Measurements from ENCODE around the gene NRXN3. TPM values are rescaled to one million over a fixed set of nuclear protein-coding genes. Genes with fewer than 3 reads are reported as not detected.

The NRXN3 gene
- total and polyA plus RNA-seq, 7 donors: 0.06 to 0.74 (median 0.15) TPM

DNA sequence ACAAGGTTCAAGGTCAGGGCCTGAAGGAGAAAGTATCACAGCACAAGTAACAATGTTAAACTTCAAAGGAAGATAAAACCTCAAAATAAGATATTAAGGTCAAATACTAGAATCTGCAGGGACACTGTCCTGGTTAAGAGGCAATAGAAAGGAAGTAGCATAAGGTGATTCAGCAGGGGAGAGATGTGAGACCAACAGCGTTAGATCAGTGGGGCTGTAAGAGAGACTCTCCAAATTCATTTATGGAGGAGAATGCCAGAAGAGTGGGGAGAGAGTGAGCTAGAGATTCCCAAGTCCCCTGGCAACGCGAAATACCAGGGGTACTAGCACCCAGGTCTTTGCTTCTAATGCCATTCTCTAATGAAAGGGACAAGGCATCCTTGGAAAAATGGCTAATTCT lies 1430.2 kb downstream of the NRXN3 start:
- Histone ChIP-seq H3K27ac (no peak overlapping the region), H3K36me3 (ENCODE audit: insufficient read depth in 1 of 2, low read depth in 1 of 2) (no peaks in the 10 kb centered on the region), H3K9me3 (no peaks in the 10 kb centered on the region), H3K4me1 (no peaks in the 10 kb centered on the region), H3K4me3 (no peak overlapping the region), H3K27me3 (ENCODE audit: insufficient read depth in 3 of 3, low read length in 2 of 3) (no peaks in the 10 kb centered on the region)
- DNase-seq: no peak
- TF ChIP-seq, protein P1, sequence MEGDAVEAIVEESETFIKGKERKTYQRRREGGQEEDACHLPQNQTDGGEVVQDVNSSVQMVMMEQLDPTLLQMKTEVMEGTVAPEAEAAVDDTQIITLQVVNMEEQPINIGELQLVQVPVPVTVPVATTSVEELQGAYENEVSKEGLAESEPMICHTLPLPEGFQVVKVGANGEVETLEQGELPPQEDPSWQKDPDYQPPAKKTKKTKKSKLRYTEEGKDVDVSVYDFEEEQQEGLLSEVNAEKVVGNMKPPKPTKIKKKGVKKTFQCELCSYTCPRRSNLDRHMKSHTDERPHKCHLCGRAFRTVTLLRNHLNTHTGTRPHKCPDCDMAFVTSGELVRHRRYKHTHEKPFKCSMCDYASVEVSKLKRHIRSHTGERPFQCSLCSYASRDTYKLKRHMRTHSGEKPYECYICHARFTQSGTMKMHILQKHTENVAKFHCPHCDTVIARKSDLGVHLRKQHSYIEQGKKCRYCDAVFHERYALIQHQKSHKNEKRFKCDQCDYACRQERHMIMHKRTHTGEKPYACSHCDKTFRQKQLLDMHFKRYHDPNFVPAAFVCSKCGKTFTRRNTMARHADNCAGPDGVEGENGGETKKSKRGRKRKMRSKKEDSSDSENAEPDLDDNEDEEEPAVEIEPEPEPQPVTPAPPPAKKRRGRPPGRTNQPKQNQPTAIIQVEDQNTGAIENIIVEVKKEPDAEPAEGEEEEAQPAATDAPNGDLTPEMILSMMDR (IDR thresholded peaks at IDR 0.05): no peak
- 55 to 96% (median 89%) methylated on average over 3 of the region's 3 CpGs for WGBS, 3 donors
- intact Hi-C loops (cut with DNase I): no loop called here
- no peak for ATAC-seq

DNA sequence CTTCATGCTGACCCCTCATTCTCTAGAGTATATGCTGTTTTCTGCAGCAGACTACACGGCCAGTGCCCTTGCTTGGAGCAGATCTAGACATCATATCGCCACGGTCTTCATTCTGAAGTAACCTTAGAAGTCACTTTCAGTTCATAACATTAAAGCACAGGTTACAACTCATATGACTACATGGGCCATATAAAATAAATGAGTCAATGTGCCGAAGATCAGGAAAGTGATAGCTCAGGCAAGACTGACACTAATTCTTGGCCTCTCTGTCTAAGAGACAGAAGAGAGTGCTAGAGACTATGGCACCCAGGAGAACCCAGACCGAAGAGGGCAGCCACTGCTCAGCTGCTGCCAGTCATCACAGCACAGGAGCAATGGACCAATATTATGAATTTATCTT lies 1431.4 kb downstream of the NRXN3 start:
- H3K27me3 ChIP-seq (ENCODE audit: insufficient read depth in 3 of 3, low read length in 2 of 3): no peaks in the 10 kb centered on the region
- 54 to 80% (median 63%) methylated on average over 5 of the region's 5 CpGs for WGBS, 3 donors
- DNase-seq: no peak
- intact Hi-C loops (cut with DNase I): no loop called here
- no peak overlapping the region for H3K4me3 ChIP-seq
- no peak overlapping the region for H3K27ac ChIP-seq
- no peaks in the 10 kb centered on the region for H3K4me1 ChIP-seq
- H3K9me3 ChIP-seq: no peaks in the 10 kb centered on the region
- TF ChIP-seq, protein P1 (IDR thresholded peaks at IDR 0.05): no peak
- no peaks in the 10 kb centered on the region for H3K36me3 ChIP-seq (ENCODE audit: insufficient read depth in 1 of 2, low read depth in 1 of 2)
- ATAC-seq: no peak

DNA sequence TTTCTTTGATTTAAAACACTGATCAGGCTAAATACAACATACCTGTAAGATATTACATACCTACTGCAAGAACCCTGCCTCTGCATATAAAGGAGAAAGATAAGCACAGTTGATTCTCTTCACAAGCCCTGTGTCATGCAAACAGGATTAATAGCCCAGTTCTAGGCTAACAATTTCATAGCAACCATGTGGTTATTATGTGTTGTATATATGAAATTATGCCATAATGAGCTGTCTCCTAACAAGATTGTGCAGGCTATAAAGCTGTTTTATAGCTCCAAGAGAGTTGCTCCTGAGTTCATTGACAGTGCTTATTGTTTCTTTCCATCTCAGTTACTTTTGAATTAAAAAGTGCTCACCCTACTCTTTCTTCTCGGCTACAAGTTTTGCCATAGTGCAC lies 1431.9 kb downstream of the NRXN3 start:
- no peak for DNase-seq
- no peaks in the 10 kb centered on the region for H3K27me3 ChIP-seq (ENCODE audit: insufficient read depth in 3 of 3, low read length in 2 of 3)
- intact Hi-C loops (cut with DNase I): no loop called here
- H3K36me3 ChIP-seq (ENCODE audit: insufficient read depth in 1 of 2, low read depth in 1 of 2): no peaks in the 10 kb centered on the region
- no peak overlapping the region for H3K27ac ChIP-seq
- H3K9me3 ChIP-seq: no peaks in the 10 kb centered on the region
- WGBS, 3 donors: 81 to 95% (median 86%) methylated on average over 1 of the region's 1 CpG
- TF ChIP-seq, protein P1 (IDR thresholded peaks at IDR 0.05): no peak
- H3K4me3 ChIP-seq: no peak overlapping the region
- no peak for ATAC-seq
- H3K4me1 ChIP-seq: no peaks in the 10 kb centered on the region

DNA sequence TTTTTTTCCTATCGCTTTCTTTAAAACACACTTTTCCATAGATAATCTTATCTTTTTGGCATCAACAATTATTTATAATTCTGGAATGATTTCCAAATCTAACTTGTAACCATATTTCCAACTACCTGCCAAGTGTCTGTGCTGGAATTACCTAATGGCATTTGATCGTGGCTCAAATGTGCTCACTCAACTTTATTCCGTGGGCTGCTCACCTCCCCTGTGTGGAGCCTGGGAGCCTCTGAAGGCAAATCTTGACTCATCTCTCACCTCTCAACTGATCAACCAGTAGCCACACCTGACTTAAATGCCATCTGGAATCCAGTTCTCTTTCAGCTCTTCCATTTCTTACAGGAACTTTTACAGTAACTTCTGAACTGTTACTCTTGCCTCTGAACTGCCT lies 1432.6 kb downstream of the NRXN3 start:
- intact Hi-C loops (cut with DNase I): no loop called here
- no peaks in the 10 kb centered on the region for H3K36me3 ChIP-seq (ENCODE audit: insufficient read depth in 1 of 2, low read depth in 1 of 2)
- TF ChIP-seq, protein P1 (IDR thresholded peaks at IDR 0.05): no peak
- no peaks in the 10 kb centered on the region for H3K27me3 ChIP-seq (ENCODE audit: insufficient read depth in 3 of 3, low read length in 2 of 3)
- H3K4me3 ChIP-seq: no peak overlapping the region
- WGBS, 3 donors: 62 to 79% (median 66%) methylated on average over 3 of the region's 3 CpGs
- H3K27ac ChIP-seq: no peak overlapping the region
- no peak for DNase-seq
- no peak for ATAC-seq
- H3K9me3 ChIP-seq: no peaks in the 10 kb centered on the region
- no peaks in the 10 kb centered on the region for H3K4me1 ChIP-seq

DNA sequence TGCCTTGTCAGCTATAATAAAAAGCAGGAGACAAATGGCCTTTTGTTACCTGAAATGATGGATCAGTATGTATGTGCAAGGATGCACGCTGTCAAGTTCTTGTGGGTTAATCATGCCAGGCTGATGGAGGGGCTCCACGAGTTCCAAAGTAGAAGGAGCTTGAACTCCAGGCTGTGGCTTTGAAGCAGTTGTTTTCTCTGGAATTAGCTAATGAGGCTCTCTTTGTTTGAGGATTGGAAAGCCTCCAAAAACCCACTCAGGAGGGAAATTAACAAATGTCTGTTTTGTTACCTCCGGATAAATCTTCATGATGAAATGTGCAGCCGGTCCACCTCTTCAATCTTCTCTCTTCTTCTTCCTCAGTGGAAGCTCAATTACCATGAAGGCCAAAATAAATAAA lies 1435.7 kb downstream of the NRXN3 start:
- Histone ChIP-seq H3K4me3 (no peak overlapping the region), H3K4me1 (no peaks in the 10 kb centered on the region), H3K9me3 (no peaks in the 10 kb centered on the region), H3K27ac (no peak overlapping the region), H3K27me3 (ENCODE audit: insufficient read depth in 3 of 3, low read length in 2 of 3) (no peaks in the 10 kb centered on the region), H3K36me3 (ENCODE audit: insufficient read depth in 1 of 2, low read depth in 1 of 2) (no peaks in the 10 kb centered on the region)
- intact Hi-C loops (cut with DNase I): no loop called here
- no peak for DNase-seq
- 30 to 41% (median 39%) methylated on average over 4 of the region's 4 CpGs for WGBS, 3 donors
- TF ChIP-seq, protein P1 (IDR thresholded peaks at IDR 0.05): no peak
- ATAC-seq: no peak

All from psoas muscle (tissue), 8 donors.